HG02623 (cell line): Measurements from ENCODE around the gene TAF6.
"Not testable (repeated sequence)": the region's sequence is repeated elsewhere in the genome, so short reads cannot be mapped to it uniquely, and the experiment has no call there.

Source experiments
- ATAC-seq: cut with Tn5 transposase; IDR thresholded peaks from one replicate; pipeline ENCODE4 v1.9.1; 2021; ENCODE audit warnings: moderate library complexity; ENCODE audit not compliant: unreplicated experiment

Gene TAF6

GRCh38 chr7:100152937-100153666, 33.9 kb upstream of the TAF6 start:
- no peak for ATAC-seq

- no peak for ATAC-seq
These were observed 33.2 kb upstream of the TAF6 start for GRCh38 chr7:100152404-100152803.

- ATAC-seq: peak; percentile 97
These were observed 29.6 kb upstream of the TAF6 start, which contains the start of gene LAMTOR4 for GRCh38 chr7:100148559-100149328. Gene LAMTOR4 (plus strand): TSS chr7:100148918. CDS start chr7:100148973, 55 bp downstream.

DNA sequence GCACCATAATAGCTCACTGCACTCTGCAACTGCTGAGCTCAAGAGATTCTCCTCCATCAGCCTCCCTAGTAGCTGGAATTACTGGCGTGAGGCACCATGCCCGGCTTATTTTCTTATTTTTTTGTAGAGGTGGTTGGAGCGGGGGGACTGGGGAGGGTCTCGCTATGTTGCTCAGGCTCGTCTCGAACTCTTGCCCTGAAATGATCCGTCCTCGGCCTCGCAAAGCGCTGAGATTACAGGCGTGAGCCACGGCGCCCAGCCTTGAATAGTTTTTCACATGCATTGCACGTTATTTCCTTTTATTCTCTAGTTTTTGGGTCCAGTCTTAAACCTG, 29.0 kb upstream of the TAF6 start:
- ATAC-seq: no peak

DNA sequence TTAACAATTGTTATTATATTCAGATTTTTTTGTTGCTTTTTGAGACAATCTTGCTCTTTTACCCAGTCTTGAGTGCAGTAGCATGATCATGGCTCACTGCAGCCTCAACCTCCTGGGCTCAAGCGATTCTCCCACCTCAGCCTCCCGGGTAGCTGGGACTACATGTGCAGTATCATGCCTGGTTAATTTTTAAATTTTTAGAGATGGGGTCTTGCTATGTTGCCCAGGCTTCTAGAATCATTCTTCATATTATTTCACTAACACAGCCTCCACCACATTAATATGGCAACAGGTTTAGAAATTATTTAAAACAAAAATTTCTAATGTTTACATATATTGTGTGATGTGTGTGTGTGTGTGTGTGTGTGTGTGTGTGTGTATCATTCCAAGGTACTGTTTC, 28.1 kb upstream of the TAF6 start:
- no peak for ATAC-seq

DNA sequence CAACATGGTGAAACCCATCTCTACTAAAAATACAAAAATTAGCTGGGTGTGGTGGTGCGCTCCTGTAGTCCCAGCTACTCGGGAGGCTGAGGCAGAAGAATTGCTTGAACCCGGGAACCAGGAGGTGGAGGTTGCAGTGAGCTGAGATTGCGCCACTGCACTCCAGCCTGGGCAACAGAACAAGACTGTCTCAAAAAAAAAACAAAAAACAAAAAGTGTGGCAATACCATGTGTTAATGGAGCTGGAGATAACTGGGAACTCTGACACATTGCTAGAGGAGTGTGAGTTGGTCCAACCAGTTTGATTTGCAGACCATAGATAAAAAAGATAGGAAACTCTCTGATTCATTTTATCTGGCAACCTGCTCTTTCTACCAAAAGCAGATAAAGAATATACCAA, 27.2 kb upstream of the TAF6 start:
- ATAC-seq: not testable (repeated sequence)

DNA sequence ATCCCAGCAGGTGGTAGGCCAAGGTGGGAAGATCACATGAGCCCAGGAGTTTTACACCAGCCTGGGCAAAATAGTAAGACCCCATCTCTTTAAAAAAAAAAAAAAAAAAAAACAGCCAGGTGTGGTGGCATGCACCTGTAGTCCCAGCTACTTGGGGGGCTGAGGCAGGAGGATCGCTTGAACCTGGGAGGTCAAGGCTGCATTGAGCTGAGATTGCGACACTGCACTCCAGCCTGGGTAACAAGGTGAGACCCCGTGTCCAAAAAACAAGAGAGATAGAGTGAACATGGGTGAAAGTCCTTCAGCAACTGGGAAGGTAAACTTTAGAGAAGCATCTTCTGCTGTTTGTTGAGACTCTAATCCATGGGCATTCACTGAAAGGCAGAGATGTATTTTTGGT, 23.3 kb upstream of the TAF6 start:
- ATAC-seq: no peak

- no peak for ATAC-seq
These were observed 22.4 kb upstream of the TAF6 start for GRCh38 chr7:100141555-100141949.

DNA sequence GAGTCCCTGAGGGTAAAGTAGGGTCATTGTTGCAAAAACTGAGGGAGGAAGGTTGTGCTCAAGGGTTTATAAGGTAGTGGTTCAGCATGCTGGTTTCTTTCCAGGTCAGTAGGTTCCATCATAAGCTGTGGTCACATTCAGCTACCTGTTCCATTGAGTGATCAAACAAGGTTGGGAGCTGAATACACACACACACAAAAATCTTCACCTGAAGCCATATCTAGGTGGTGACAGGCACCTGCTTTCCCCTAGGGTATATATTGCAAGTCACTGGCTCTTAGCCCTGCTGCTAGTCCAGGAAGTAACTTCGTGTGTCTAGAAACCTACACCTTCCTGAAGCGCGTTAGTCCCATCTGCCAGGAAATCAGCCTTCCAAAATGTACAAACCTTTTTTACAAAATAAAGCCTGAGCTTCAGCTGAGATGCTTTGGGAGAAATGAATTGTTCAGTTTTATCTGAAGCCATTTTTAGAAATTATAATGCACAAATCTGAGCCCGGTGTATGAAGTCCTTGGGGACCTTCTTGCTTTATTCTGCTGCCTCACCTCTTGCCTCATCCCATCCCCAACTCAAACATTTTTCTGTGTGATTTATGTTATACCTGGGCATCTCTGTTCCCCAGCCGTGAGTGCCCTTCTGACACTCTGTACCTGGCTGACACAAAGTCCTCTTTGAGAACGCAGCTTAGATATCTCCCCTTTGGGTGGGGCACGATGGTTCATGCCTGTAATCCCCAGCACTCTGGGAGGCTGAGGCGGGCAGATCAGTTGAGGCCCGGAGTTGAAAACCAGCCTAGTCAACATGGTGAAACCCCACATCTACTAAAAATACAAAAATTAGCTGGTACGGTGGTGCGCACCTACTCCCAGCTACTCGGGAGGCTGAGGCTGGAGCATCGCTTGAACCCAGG, 18.9 kb upstream of the TAF6 start:
- no peak for ATAC-seq

- ATAC-seq: peak; percentile 73
These were observed 13.6 kb upstream of the TAF6 start for GRCh38 chr7:100132697-100133151.

DNA sequence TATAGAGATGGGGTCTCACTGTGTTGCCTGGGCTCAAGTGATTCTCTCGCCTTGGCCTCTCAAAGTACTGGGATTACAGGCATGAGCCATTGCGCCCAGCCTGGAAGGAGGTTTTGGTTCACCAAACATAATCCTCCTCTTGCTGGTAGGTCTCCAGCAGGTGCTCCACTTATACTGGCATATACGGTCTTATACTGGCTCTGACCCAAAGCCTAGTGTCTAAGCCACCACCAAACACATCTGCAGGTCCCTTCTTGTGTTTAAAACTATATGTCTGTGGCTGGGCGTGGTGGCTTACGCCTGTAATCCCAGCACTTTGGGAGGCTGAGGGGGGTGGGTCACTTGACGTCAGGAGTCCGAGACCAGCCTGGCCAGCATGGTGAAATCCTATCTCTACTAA, 13.0 kb upstream of the TAF6 start:
- ATAC-seq: no peak

GRCh38 chr7:100130608-100131453, 11.7 kb upstream of the TAF6 start:
- ATAC-seq: no peak

DNA sequence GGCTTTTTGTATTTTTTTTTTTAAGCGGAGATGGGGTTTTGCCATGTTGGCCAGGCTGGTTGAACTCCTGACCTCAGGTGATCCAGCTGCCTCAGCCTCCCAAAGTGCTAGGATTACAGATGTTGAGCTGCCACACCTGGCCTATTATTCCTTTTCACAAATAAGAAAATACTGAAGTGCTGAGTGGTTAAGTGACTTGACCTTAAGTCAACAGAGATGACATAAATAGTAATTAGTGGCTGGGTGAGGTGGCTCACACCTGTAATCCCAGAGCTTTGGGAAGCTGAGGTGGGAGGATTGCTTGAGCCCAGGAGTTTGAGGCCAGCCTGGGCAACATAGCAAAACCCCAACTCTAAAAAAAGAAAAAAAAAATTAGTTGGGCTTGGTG, 11.1 kb upstream of the TAF6 start:
- ATAC-seq: not testable (repeated sequence)

DNA sequence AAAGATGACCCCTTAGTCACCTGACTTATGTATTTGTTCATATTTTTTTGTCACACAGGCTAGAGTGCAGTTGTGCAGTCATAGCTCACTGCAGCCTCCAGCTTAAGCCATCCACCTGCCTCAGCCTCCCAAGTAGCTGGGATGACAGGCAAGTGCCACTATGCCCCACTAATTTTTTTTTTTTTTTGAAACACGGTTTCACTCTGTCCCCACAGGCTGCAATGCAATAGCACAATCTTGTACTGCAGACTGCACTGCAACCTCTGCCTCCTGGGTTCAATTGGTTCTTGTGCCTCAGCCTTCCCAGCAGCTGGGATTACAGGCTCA, 9.4 kb upstream of the TAF6 start:
- ATAC-seq: no peak

DNA sequence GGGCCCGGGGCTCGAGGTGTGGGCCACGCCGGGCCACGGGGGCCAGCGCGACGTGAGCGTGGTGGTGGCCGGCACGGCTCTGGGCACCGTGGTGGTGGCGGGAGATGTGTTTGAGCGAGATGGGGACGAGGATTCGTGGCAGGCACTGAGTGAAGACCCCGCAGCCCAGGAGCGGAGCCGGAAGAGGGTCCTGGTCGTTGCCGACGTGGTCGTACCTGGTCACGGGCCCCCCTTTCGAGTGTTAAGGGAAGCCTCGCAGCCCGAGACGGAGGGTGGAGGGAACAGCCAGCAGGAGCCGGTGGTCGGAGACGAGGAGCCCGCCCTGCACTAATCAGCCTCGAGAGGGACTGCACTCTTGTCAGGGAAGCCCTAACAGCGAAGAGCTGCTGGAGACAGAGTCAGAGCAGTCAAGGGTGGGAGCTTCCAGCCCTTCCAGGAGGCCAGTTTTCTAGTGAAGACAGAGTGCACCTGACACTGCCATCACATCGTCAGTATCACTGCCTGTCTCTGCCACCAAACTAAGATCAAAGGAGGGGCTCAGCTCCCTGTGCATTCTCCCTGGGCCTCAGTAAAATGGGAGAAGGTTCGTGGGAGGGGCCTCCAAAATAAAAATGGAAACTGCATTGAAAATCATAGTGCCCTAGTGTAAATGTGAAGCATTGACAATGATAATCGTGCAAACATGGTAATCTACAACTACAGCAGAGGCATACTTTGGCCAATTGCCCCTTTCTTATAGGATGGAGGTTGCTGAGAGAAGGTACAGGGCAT, 8.9 kb upstream of the TAF6 start:
- no peak for ATAC-seq

DNA sequence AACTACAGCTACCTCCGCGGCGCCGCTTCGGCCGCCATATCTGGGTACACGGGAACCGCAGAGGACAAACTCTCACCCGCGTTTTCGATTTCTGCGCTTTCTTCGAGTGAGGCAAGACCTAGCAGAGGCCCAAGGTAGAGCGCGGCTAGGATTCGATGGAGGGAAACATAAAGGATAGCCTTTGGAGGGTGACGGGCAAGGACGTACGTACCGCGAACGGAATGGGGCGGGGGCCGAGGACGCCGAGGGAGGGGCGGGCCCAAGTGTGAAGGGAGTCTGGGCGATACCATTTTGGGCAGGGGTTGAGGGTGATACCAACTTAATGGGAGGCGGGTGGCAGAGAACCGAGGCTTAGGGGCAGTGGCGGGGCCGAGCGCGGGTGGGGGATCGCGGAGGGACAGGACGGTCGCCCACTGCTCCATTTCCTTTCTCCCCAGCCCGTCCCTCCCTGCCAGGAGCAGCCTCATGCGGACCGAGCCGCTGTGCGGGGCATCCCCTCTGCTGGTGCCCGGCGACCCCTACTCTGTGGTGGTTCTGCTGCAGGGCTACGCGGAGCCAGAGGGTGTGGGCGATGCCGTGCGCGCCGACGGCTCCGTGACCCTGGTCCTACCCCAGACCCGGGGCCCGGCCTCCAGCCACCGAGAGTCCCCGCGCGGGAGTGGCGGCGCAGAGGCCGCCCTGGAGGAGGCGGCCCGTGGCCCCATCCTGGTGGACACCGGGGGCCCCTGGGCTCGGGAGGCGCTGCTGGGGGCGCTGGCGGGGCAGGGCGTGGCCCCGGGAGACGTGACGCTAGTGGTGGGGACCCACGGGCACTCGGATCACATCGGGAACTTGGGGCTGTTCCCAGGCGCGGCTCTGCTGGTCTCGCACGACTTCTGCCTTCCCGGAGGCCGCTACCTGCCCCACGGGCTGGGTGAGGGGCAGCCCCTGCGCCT, 8.0 kb upstream of the TAF6 start, which contains the start of gene MBLAC1:
Gene MBLAC1 (plus strand): TSS at position 37 of the 935 bp plus-strand sequence. CDS start 429 bp downstream, at position 466.
- peak; percentile 55 for ATAC-seq

DNA sequence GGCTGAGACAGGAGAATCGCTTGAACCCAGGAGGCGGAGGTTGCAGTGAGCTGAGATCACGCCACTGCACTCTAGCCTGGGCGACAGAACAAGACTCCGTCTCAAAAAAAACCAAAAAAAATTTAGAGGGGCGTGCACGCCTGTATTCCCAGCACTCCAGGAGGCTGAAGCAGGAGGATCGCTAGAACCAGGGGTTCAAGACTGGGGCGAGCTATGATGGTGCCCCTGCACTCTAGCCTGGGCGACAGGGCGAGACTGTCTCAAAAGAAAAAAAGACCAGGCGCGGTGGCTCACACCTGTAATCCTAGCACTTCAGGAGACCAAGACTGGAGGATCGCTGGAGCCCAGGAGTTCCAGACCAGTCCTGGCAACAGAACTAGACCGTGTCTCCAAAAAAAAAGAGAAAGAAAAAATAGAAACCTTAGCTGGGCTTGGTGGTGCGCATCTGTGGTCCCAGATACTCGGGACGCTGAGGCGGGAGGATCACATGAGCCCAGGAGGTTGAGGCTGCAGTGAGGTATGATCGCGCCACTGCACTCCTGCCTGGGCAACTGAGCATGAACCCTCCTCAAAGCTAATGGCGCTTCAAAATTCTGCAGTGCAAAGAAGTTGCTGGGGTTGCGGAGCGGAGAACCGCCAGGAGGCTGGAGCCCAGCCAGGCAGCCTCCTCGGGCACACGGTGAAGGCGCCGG, 7.2 kb upstream of the TAF6 start:
- peak; percentile 4 for ATAC-seq
